SK-N-SH (cell line): ENCODE results near the gene CNTD1. TPM values are rescaled to one million over a fixed set of nuclear protein-coding genes. Genes with fewer than 3 reads are reported as not detected.

ENCODE experiments used
- CTCF ChIA-PET: fragments of 300-600, 350-600 bp; formaldehyde crosslinking; extraction: SDS; loops from one replicate; lab custom pipeline; 2021; lab: Yijun Ruan, JAX
- POLR2A ChIA-PET: fragments of 350-600 bp; sonication (Branson Sonifier 250); formaldehyde crosslinking; extraction: SDS; loops from one replicate; lab custom pipeline; 2020; ENCODE audit warnings: antibody characterized with exemption, inconsistent platforms; lab: Yijun Ruan, JAX
- DNase-seq: peaks from one replicate; pipeline ENCODE4 v3.0.0; 2012
- H2AFZ ChIP-seq: fragments of 200-600 bp; sonication (generic); 2 replicates; pipeline ENCODE4 v1.8.1; 2016; ENCODE audit warnings: antibody characterized with exemption, mild to moderate bottlenecking, low read depth
- H3F3A ChIP-seq: fragments of 200-600 bp; sonication (generic); replicated peaks from 2 replicates; pipeline ENCODE3; 2016; ENCODE audit warnings: antibody characterized with exemption, mild to moderate bottlenecking; ENCODE audit not compliant: insufficient read depth
- H3K27ac ChIP-seq, 2 experiments: fragments of 200-500 bp in 1 of 2; fragments of 200-600 bp in 1 of 2; sonication (Bioruptor generic) in 1 of 2; sonication (generic), shearing (Covaris generic) in 1 of 2; 2 replicates each; pipeline versions ENCODE4 v1.5.1 to v1.6.1; 2014 to 2016; ENCODE audit warnings: low read depth in 2 of 2, inconsistent platforms in 1 of 2, low read length in 1 of 2, mild to moderate bottlenecking in 1 of 2, mixed read lengths in 1 of 2
- H3K27me3 ChIP-seq: fragments of 200-600 bp; sonication (generic), shearing (Covaris generic); 2 replicates; pipeline ENCODE4 v1.6.1; 2016; ENCODE audit warnings: mixed run types; ENCODE audit not compliant: insufficient read depth
- H3K36me3 ChIP-seq, 2 experiments: fragments of 200-500 bp in 1 of 2; fragments of 200-600 bp in 1 of 2; sonication (Bioruptor generic) in 1 of 2; sonication (generic) in 1 of 2; replicated peaks in 1 of 2; 2 replicates each; pipeline versions ENCODE3 to v1.5.1; 2014 to 2016; ENCODE audit warnings: low read length in 1 of 2, mild to moderate bottlenecking in 1 of 2; ENCODE audit not compliant: insufficient read depth in 2 of 2, control insufficient read depth in 1 of 2
- H3K4me1 ChIP-seq, 2 experiments: fragments of 200-500 bp in 1 of 2; fragments of 200-600 bp in 1 of 2; sonication (Bioruptor generic) in 1 of 2; sonication (generic), shearing (Covaris generic) in 1 of 2; 2 replicates each; pipeline versions ENCODE4 v1.5.1 to v1.6.1; 2014 to 2016; ENCODE audit warnings: low read depth in 1 of 2, low read length in 1 of 2, mixed run types in 1 of 2; ENCODE audit not compliant: insufficient read depth in 2 of 2, control insufficient read depth in 1 of 2
- H3K4me2 ChIP-seq: fragments of 200-600 bp; sonication (generic), shearing (Covaris generic); 2 replicates; pipeline ENCODE4 v1.6.1; 2017; ENCODE audit warnings: mixed run types
- H3K4me3 ChIP-seq, 2 experiments: fragments of 200-500 bp in 1 of 2; fragments of 200-600 bp in 1 of 2; sonication (Bioruptor generic) in 1 of 2; sonication (generic), shearing (Covaris generic) in 1 of 2; 2 replicates each; pipeline versions ENCODE4 v1.5.1 to v1.8.1; 2014 to 2016; ENCODE audit warnings: low read depth in 2 of 2, inconsistent platforms in 1 of 2, low read length in 1 of 2, mild to moderate bottlenecking in 1 of 2, mixed read lengths in 1 of 2, moderate library complexity in 1 of 2
- H3K79me2 ChIP-seq: fragments of 200-600 bp; sonication (generic); 2 replicates; pipeline ENCODE4 v1.8.1; 2017; ENCODE audit warnings: mild to moderate bottlenecking; ENCODE audit not compliant: insufficient read depth
- H3K9ac ChIP-seq: fragments of 200-600 bp; sonication (generic); 2 replicates; pipeline ENCODE4 v1.6.1; 2017; ENCODE audit warnings: mixed run types
- H3K9me2 ChIP-seq: fragments of 200-600 bp; sonication (generic); 2 replicates; pipeline ENCODE4 v1.6.1; 2017; ENCODE audit warnings: mixed run types
- H3K9me3 ChIP-seq: fragments of 200-600 bp; sonication (generic); 2 replicates; pipeline ENCODE4 v1.6.1; 2017; ENCODE audit warnings: mixed run types, mild to moderate bottlenecking, moderate library complexity
- H4K20me1 ChIP-seq: fragments of 200-600 bp; sonication (generic); 2 replicates; pipeline ENCODE4 v1.6.1; 2017; ENCODE audit warnings: mild to moderate bottlenecking, mixed run types; ENCODE audit not compliant: insufficient read depth
- ELF1 ChIP-seq: IDR thresholded peaks from 2 replicates; pipeline ENCODE4 v1.4.0; 2012
- EP300 ChIP-seq, 2 experiments: IDR thresholded peaks; 2 replicates each; pipeline versions ENCODE4 v1.4.0 to v1.6.1; 2012; ENCODE audit warnings: borderline replicate concordance in 1 of 2, low read depth in 1 of 2, low read length in 1 of 2
- FOSL2 ChIP-seq: IDR thresholded peaks from 2 replicates; pipeline ENCODE4 v1.4.0; 2012; ENCODE audit warnings: low read depth, mild to moderate bottlenecking, moderate library complexity, borderline replicate concordance
- GABPA ChIP-seq: IDR thresholded peaks from 2 replicates; pipeline ENCODE4 v1.4.0; 2012; ENCODE audit warnings: low read depth, mild to moderate bottlenecking
- GATA2 ChIP-seq: sonication (generic); formaldehyde crosslinking; IDR thresholded peaks from 2 replicates; pipeline ENCODE4 v1.5.0; 2020; ENCODE audit warnings: mild to moderate bottlenecking, missing genetic modification reagents
- JUND ChIP-seq: IDR thresholded peaks from 2 replicates; pipeline ENCODE4 v1.4.0; 2012
- MEF2A ChIP-seq: IDR thresholded peaks from 2 replicates; pipeline ENCODE4 v1.4.0; 2012; ENCODE audit warnings: low read depth, borderline replicate concordance
- NFIC ChIP-seq: IDR thresholded peaks from 2 replicates; pipeline ENCODE4 v1.4.0; 2012; ENCODE audit warnings: borderline replicate concordance
- NRF1 ChIP-seq: IDR thresholded peaks from 2 replicates; pipeline ENCODE4 v1.6.1; 2012; ENCODE audit warnings: low read depth, mild to moderate bottlenecking, low read length
- RXRA ChIP-seq: IDR thresholded peaks from 2 replicates; pipeline ENCODE4 v1.4.0; 2012; ENCODE audit warnings: low read depth, mild to moderate bottlenecking, borderline replicate concordance
- TCF12 ChIP-seq: IDR thresholded peaks from 2 replicates; pipeline ENCODE4 v1.4.0; 2012
- TEAD4 ChIP-seq: IDR thresholded peaks from 2 replicates; pipeline ENCODE4 v1.4.0; 2012; ENCODE audit warnings: mild to moderate bottlenecking, borderline replicate concordance; ENCODE audit not compliant: insufficient read depth
- WGBS: methylation state at CpG from one replicate; pipeline ENCODE4 v1.1.6; 2017; ENCODE audit warnings: low lambda C conversion rate; 5-methylcytosine and 5-hydroxymethylcytosine counted together
- polyA plus RNA-seq, 3 experiments: library from polyadenylated mRNA; depleted of rRNA; stranded (reverse); fragments of >200 nt; gene quantifications; 2 replicates each; pipeline ENCODE4 v1.2.3, GENCODE V29; 2012
- TF ChIP-seq, protein P1 (sequence below): fragments of 150-350 bp; IDR thresholded peaks from 2 replicates; pipeline ENCODE4 v1.6.1; 2017; ENCODE audit warnings: antibody characterized with exemption, low read length, low read depth, borderline replicate concordance
- TF ChIP-seq, protein P2 (sequence below): IDR thresholded peaks from 2 replicates; pipeline ENCODE4; 2012
- TF ChIP-seq, protein P3 (sequence below): IDR thresholded peaks from 2 replicates; pipeline ENCODE4 v1.4.0; 2012; ENCODE audit warnings: low read depth, borderline replicate concordance
- TF ChIP-seq, protein P4 (sequence below): IDR thresholded peaks from 2 replicates; pipeline ENCODE4 v1.4.0; 2012; ENCODE audit warnings: low read depth

The CNTD1 gene
- polyA plus RNA-seq, 1 of the 3 experiments (the other 2 are of a cell fraction): not detected

DNA sequence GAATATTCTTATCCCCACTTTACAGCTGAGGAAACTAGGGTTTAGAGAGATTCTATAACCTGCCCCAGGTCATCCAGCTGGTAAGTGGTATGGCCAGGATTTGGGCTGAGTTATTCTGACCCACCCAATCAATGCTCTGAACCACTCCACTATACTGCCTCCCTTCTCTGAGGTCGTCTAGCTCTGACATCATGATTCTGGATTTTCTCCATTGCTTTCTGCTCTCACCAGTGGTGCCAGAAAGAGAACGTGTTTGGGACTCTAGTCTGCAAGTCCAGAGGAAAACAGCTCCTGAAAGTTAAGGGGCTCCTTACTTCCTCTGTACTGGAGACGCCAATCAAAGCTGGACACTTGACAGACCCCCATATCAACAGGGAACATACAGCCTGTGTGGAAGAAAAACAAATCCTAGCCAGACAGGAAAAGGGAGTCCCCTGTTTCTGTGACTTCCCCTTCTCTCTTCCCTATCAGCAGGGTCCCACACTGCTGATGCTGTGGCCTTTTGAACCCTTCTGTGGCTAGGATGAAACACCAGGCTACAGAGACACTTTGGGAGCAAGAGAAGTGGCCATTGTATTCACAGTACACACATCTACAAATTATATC, 47.8 kb upstream of the CNTD1 start:
- H3K27me3 ChIP-seq: peaks cover 8% of the 10 kb centered on the region; the same call in 1 of the 2 replicates
- WGBS: 51% methylated on average over 3 of the region's 3 CpGs
- H3K79me2 ChIP-seq: no peaks in the 10 kb centered on the region
- H3K36me3 ChIP-seq: no peaks in the 10 kb centered on the region
- H3K4me3 ChIP-seq: no peak overlapping the region
- H3K9ac ChIP-seq: no peak overlapping the region
- peaks cover 3% of the 10 kb centered on the region for H3F3A ChIP-seq
- CTCF ChIA-PET: interaction anchor here (1.9 to 4.8 kb wide), 2 partner anchors 12 to 173 kb away, joined by 7 to 37 read pairs; partner anchors contain the start of gene PSMC3IP
- TF ChIP-seq NRF1: no peak
- TF ChIP-seq, protein P1, sequence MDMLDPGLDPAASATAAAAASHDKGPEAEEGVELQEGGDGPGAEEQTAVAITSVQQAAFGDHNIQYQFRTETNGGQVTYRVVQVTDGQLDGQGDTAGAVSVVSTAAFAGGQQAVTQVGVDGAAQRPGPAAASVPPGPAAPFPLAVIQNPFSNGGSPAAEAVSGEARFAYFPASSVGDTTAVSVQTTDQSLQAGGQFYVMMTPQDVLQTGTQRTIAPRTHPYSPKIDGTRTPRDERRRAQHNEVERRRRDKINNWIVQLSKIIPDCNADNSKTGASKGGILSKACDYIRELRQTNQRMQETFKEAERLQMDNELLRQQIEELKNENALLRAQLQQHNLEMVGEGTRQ: no peak
- no peak for TF ChIP-seq GATA2 (CRISPR knock-in tag)
- no peak for TF ChIP-seq RXRA
- TF ChIP-seq, protein P2, sequence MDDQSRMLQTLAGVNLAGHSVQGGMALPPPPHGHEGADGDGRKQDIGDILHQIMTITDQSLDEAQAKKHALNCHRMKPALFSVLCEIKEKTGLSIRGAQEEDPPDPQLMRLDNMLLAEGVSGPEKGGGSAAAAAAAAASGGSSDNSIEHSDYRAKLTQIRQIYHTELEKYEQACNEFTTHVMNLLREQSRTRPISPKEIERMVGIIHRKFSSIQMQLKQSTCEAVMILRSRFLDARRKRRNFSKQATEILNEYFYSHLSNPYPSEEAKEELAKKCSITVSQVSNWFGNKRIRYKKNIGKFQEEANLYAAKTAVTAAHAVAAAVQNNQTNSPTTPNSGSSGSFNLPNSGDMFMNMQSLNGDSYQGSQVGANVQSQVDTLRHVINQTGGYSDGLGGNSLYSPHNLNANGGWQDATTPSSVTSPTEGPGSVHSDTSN: no peak
- no peak for TF ChIP-seq EP300 (IDR thresholded peaks at IDR 0.05; ENCODE audit: borderline replicate concordance in 1 of 2, low read depth in 1 of 2, low read length in 1 of 2)
- no peak for TF ChIP-seq TCF12
- TF ChIP-seq NFIC: no peak
- no peak for TF ChIP-seq ELF1
- TF ChIP-seq, protein P3, sequence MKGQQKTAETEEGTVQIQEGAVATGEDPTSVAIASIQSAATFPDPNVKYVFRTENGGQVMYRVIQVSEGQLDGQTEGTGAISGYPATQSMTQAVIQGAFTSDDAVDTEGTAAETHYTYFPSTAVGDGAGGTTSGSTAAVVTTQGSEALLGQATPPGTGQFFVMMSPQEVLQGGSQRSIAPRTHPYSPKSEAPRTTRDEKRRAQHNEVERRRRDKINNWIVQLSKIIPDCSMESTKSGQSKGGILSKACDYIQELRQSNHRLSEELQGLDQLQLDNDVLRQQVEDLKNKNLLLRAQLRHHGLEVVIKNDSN: no peak
- TF ChIP-seq GABPA: no peak
- TF ChIP-seq MEF2A: no peak
- no peak for TF ChIP-seq FOSL2
- TF ChIP-seq TEAD4: no peak
- TF ChIP-seq JUND: no peak
- TF ChIP-seq, protein P4, sequence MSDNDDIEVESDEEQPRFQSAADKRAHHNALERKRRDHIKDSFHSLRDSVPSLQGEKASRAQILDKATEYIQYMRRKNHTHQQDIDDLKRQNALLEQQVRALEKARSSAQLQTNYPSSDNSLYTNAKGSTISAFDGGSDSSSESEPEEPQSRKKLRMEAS: no peak
- TF ChIP-seq, all 33 proteins: peak for 0
- no peak for DNase-seq
- H3K27ac ChIP-seq: no peak overlapping the region
- no peaks in the 10 kb centered on the region for H4K20me1 ChIP-seq
- H3K9me3 ChIP-seq: no peaks in the 10 kb centered on the region
- no peaks in the 10 kb centered on the region; a peak in 1 of 4 replicates for H3K4me1 ChIP-seq
- no peak overlapping the region for H2AFZ ChIP-seq
- POLR2A ChIA-PET: interaction anchor here (1.4 kb wide), 1 partner anchor 11 kb away, joined by 3 read pairs; the partner anchor contains the start of gene RAMP2
- H3K9me2 ChIP-seq: no peaks in the 10 kb centered on the region
- H3K4me2 ChIP-seq: no peak overlapping the region
